Measurements from ENCODE around the gene EIF1AD.

Gene EIF1AD

GRCh38 chr11:65997286-65997685, 4.7 kb downstream of the EIF1AD start:
- DNase-seq, result no peak

GRCh38 chr11:65992056-65992455, 9.9 kb downstream of the EIF1AD start:
- DNase-seq, result peak; percentile 16

- DNase-seq, result peak; percentile 93
These were observed 13.0 kb downstream of the EIF1AD start for GRCh38 chr11:65988791-65989592.

- DNase-seq, result no peak
These were observed 14.6 kb downstream of the EIF1AD start for GRCh38 chr11:65987336-65987735.

GRCh38 chr11:65983589-65983987, 18.4 kb downstream of the EIF1AD start:
- DNase-seq, result no peak

DNA sequence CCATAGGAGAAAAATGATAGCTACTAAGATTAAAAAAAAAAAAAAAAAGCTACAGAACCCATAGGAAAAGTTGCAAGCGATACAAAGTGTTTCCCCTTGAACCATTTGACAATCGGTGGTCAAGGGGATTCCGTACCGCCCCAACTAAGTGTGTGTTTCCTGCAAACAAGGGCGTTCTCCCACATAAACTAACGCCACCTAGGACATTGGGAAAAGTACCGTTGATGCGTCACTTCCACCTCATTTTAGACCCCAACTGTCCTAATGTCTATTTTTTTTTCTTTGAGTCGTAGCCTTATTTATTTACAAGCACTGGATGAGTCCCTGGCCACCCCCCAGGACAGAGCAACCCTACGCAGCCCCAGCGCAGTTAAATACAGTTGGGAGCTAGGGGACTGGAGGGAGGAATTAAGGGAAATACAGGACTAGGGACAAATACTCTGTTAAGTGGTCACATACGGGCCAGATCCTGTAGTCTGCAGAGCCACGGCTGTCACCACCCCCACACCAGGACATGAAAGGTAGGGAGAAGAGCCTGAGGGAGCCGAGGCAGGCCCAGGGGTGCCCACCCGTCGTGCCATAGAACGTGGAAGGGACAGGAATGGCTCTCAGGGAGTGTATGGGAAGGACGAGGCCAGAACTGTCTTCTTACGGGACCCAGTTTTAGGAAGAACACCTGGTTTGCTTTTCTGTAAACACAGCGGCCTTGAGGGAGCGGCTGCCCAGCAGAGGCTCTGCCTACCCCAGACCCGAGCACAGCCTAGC, 19.0 kb downstream of the EIF1AD start:
- no peak for DNase-seq

DNA sequence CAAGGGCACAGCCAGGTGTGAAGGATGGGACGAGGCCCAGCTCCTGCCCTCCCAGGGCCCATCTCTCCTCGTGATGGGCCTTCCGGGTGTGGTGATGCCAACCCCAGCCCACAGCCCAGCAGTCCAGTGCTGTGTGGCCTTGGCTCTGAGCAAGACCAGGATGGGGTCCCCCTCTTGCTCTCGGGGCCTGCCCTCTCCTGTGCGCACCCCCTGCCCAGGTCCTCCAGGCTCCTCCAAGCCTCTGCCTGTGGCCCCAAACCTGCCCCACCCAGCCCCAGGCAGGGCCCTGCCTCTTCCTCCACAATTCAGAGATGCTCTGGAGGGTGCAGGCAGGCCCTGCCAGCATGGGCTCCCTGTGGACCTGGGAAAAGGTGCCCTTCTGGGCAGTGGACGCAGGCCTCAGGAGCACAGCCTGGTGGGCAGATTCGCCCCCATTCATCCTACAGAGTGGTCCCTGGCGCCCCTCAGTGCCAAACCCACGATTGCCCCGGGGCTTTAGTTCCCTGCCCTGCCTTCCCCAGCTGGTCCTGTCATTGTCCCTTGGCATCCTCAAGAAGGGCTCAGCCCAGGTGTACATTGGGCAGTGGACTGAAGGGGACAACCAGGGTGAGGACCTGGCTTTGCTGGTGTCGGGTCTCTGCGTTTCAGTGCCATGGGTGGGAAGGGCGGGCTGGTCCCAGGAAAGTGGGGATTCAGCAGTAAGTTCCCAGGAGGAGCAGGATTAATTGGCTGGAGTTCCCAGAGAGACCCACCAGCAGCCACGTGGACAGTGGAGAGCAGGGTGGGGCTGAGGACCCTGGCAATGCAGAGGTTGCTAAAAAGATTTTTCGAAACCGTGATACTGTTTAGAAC, 19.8 kb downstream of the EIF1AD start:
- DNase-seq, result no peak

DNA sequence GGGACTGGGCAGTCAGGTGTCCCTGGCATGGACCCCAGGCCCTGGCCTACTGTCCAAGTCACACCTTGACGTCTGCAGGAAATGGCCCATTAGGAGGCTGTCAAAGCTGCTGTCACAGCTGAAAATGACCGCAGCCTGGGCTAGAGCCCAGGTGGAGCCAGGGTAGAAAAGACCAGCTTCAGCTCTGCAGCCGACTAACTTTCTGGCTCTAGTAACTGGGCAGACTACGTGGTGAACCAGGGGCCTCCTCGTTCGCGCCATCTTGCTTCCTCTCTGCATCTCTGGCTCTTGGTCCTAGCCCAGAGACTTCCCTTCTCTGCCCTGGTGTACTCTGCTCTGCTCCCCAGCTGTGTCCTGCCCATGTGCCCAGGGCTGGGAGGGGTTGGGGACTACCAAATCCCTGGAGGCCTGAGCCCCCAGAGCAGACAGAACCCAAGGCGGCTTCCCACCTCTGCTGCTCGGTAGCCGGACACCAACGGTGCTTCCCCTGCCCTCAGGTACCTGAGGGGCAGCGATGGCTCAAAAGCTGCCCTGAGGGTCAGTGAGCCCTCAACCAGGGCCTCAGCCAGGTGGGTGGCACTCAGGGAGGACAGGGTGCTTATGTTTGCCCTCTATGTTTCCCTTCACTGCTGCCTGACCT, 20.7 kb downstream of the EIF1AD start:
- DNase-seq, result no peak

- DNase-seq, result no peak
These were observed 22.6 kb downstream of the EIF1AD start for GRCh38 chr11:65979261-65979759.

GRCh38 chr11:65978391-65979238, 23.3 kb downstream of the EIF1AD start:
- DNase-seq, result no peak

- no peak for DNase-seq
These were observed 24.2 kb downstream of the EIF1AD start for GRCh38 chr11:65977621-65978390.

GRCh38 chr11:65976216-65977176, 25.5 kb downstream of the EIF1AD start:
- no peak for DNase-seq

- no peak for DNase-seq
These were observed 26.2 kb downstream of the EIF1AD start for GRCh38 chr11:65975771-65976170.

DNA sequence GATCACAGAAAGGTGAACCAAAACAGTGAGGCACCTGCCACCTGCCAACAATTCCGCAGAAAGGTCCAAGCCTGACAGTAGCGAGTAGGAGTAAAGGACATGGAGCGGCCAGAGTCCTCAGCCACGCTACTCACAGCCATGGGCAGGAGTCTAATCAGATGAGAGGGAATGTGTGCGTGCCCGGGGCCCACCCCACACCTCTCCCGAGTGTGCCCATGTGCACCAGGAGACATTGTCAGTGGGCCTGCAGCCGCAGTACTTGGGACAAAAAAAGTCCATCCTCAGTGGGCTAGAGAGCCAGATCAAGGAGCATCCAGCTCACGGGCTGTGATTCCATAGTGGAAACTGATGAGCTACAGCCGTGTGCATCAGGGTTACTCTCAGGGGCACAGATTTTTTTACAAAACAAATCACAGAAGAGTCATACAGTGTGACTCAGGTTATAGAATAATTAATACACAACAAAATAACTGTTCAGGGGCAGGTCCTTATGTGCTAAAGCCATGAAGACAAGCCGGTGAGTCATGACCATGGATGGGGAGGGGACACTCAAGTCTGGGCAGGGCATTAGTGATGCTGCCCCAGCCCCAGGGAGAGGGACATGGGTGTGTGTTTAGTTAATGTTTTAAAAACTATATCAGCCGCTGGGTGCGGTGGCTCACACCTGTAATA, 28.4 kb downstream of the EIF1AD start:
- no peak for DNase-seq

- DNase-seq, result no peak
These were observed 29.8 kb downstream of the EIF1AD start for GRCh38 chr11:65972116-65972515.

- DNase-seq, result no peak
These were observed 33.1 kb downstream of the EIF1AD start for GRCh38 chr11:65968600-65969482.

DNA sequence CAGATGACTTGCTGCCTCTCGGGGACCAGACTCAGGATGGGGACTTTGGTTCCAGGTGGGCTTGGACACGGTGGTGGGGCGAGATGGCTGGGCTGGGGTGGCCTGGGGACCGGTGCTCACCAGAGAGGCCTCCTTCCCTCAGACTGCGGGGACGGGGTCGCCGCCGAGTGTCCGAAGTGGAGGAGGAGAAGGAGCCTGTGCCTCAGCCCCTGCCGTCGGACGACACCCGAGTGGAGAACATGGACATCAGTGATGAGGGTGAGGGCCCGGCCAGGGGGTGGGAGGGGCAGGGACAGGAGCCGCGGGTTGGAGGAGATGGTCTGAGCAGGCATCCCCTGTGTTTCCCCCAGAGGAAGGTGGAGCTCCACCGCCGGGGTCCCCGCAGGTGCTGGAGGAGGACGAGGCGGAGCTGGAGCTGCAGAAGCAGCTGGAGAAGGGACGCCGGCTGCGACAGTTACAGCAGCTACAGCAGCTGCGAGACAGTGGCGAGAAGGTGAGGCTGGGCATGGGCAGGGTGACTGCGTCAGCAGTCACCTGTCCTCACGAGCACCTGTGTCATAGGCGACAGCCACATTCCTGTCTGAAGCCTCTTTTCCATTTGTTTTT, 34.5 kb downstream of the EIF1AD start:
- no peak for DNase-seq

Data from NCI-H1694 treated with DMSO at 0.1 percent for 48 hours (cell line).